Activated naive CD4-positive, alpha-beta T cell treated with anti-CD3 and anti-CD28 coated beads, Interleukin-2, amount 50 U/mL, for 72 hours (primary cell): ENCODE data around the gene SLC9A6. TPM values are rescaled to one million over a fixed set of nuclear protein-coding genes. Genes with fewer than 3 reads are reported as not detected.
A peak's percentile ranks its signal among the peaks of the same experiment; 100 is the strongest.

Experiments used
- ATAC-seq, 2 donors: fragments of 150-1000 bp; cut with Tn5 transposase; 2 replicates each; pipeline ENCODE4 v1.10.0; 2021; ENCODE audit warnings: mild to moderate bottlenecking in 2 of 2, moderate library complexity in 2 of 2
- DNase-seq, 2 donors: peaks; one replicate each; pipeline ENCODE4 v3.0.0; 2021 to 2022; ENCODE audit warnings: low spot score in 2 of 2
- H3K27ac Mint-ChIP-seq, 2 donors: one replicate each; pipeline ENCODE4 v1.8.0; 2022; ENCODE audit warnings: mild to moderate bottlenecking in 2 of 2, mixed read lengths in 2 of 2
- H3K36me3 Mint-ChIP-seq, 2 donors: one replicate each; pipeline ENCODE4 v1.8.0; 2022; ENCODE audit warnings: mixed read lengths in 2 of 2
- H3K9me3 Mint-ChIP-seq, 2 donors: one replicate each; pipeline ENCODE4 v1.8.0; 2022; ENCODE audit warnings: mixed read lengths in 2 of 2
- total RNA-seq, 2 donors: library from RNA; stranded (reverse); gene quantifications; one replicate each; pipeline ENCODE4 v1.2.3, GENCODE V29; 2022

SLC9A6 gene
- 10 to 100 TPM; 11.3 to 12.5 TPM for total RNA-seq

GRCh38 chrX:135985157-135985972 lies at the start of gene SLC9A6:
Gene SLC9A6, plus strand, starts transcription at chrX:135985435. Its CDS starts 224 bp downstream, at chrX:135985659.
- DNase-seq (peak; percentile 64 to 65), ATAC-seq (peak; percentile 89 to 97)
- peak within 1 kb of the TSS; percentile 83 to 88 for H3K27ac Mint-ChIP-seq
- H3K9me3 Mint-ChIP-seq: peaks cover 12 to 13% of the 10 kb centered on the region in 2 donors
- H3K36me3 Mint-ChIP-seq: peaks cover 5 to 24% of the 10 kb centered on the region in 2 donors

GRCh38 chrX:135944486-135944885 lies 40.7 kb upstream of the SLC9A6 start:
- Mint-ChIP-seq H3K9me3 (peaks cover 4 to 5% of the 10 kb centered on the region in 2 donors), H3K27ac (no peak overlapping the region), H3K36me3 (peaks cover 6 to 7% of the 10 kb centered on the region in 2 donors)
- DNase-seq (no peak), ATAC-seq (no peak)

GRCh38 chrX:135951291-135951690 lies 33.9 kb upstream of the SLC9A6 start:
- no peak for ATAC-seq

GRCh38 chrX:135973025-135973547 lies 12.1 kb upstream of the SLC9A6 start:
- DNase-seq (no peak), ATAC-seq (peak; percentile 7 to 56)
- Mint-ChIP-seq H3K9me3 (no peaks in the 10 kb centered on the region), H3K27ac (peak overlapping the region; percentile 92 to 97), H3K36me3 (peaks cover 6 to 10% of the 10 kb centered on the region in 2 donors)

More at GRCh38 chrX:135951291-135951690, 33.9 kb upstream of the SLC9A6 start:
- H3K9me3 Mint-ChIP-seq: no peaks in the 10 kb centered on the region
- no peak for DNase-seq
- H3K27ac Mint-ChIP-seq: peak overlapping the region; percentile 9 to 52
- no peaks in the 10 kb centered on the region for H3K36me3 Mint-ChIP-seq

GRCh38 chrX:135973548-135974278 lies 11.5 kb upstream of the SLC9A6 start, which contains the start of gene MMGT1:
Gene MMGT1, minus strand, starts transcription at chrX:135973988. Its CDS starts 313 bp downstream, at chrX:135973675.
- H3K27ac Mint-ChIP-seq: peak within 1 kb of the TSS; percentile 92 to 97
- peak; percentile 93 to 95 for ATAC-seq
- peak; percentile 69 to 77 for DNase-seq
- no peaks in the 10 kb centered on the region for H3K9me3 Mint-ChIP-seq
- peaks cover 6 to 10% of the 10 kb centered on the region in 2 donors for H3K36me3 Mint-ChIP-seq

- DNase-seq: peak in 1 of 2 donors; percentile 28
- peaks cover 6 to 10% of the 10 kb centered on the region in 2 donors for H3K36me3 Mint-ChIP-seq
- H3K27ac Mint-ChIP-seq: peak overlapping the region in 1 of 2 donors; percentile 26
- peak; percentile 24 to 47 for ATAC-seq
- no peaks in the 10 kb centered on the region for H3K9me3 Mint-ChIP-seq
Observed at GRCh38 chrX:135974279-135974856, 10.9 kb upstream of the SLC9A6 start.

- no peaks in the 10 kb centered on the region for H3K9me3 Mint-ChIP-seq
- no peak overlapping the region for H3K27ac Mint-ChIP-seq
- peaks cover 6 to 10% of the 10 kb centered on the region in 2 donors for H3K36me3 Mint-ChIP-seq
- ATAC-seq (no peak), DNase-seq (no peak)
Observed at GRCh38 chrX:135975421-135975820, 9.8 kb upstream of the SLC9A6 start.

- peaks cover 6 to 8% of the 10 kb centered on the region in 2 donors for H3K9me3 Mint-ChIP-seq
- ATAC-seq (no peak), DNase-seq (no peak)
- peaks cover 6 to 17% of the 10 kb centered on the region in 2 donors for H3K36me3 Mint-ChIP-seq
- no peak overlapping the region for H3K27ac Mint-ChIP-seq
Observed at GRCh38 chrX:135977611-135978010, 7.6 kb upstream of the SLC9A6 start.

- Mint-ChIP-seq H3K9me3 (peaks cover 12 to 13% of the 10 kb centered on the region in 2 donors), H3K27ac (peak overlapping the region in 1 of 2 donors; percentile 49), H3K36me3 (peaks cover 0 to 24% of the 10 kb centered on the region in 2 donors)
- ATAC-seq: no peak
- no peak for DNase-seq
Observed at GRCh38 chrX:135981010-135981409, 4.2 kb upstream of the SLC9A6 start.

- DNase-seq (no peak), ATAC-seq (no peak)
- Mint-ChIP-seq H3K27ac (peak overlapping the region in 1 of 2 donors; percentile 49), H3K9me3 (peaks cover 12 to 13% of the 10 kb centered on the region in 2 donors), H3K36me3 (peaks cover 0 to 24% of the 10 kb centered on the region in 2 donors)
Observed at GRCh38 chrX:135981668-135982067, 3.6 kb upstream of the SLC9A6 start.

- H3K27ac Mint-ChIP-seq: peak overlapping the region; percentile 87 to 88
- DNase-seq (no peak), ATAC-seq (no peak)
- H3K36me3 Mint-ChIP-seq: peaks cover 0 to 24% of the 10 kb centered on the region in 2 donors
- H3K9me3 Mint-ChIP-seq: peaks cover 12 to 13% of the 10 kb centered on the region in 2 donors
Observed at GRCh38 chrX:135982860-135983259, 2.4 kb upstream of the SLC9A6 start.

- peaks cover 12 to 13% of the 10 kb centered on the region in 2 donors for H3K9me3 Mint-ChIP-seq
- H3K27ac Mint-ChIP-seq: peak overlapping the region; percentile 22 to 88
- DNase-seq: no peak
- no peak for ATAC-seq
- peaks cover 0 to 24% of the 10 kb centered on the region in 2 donors for H3K36me3 Mint-ChIP-seq
Observed at GRCh38 chrX:135984256-135984655, 979 bp upstream of the SLC9A6 start.

GRCh38 chrX:135984791-135985156 lies 461 bp upstream of the SLC9A6 start:
- Mint-ChIP-seq H3K9me3 (peaks cover 12 to 13% of the 10 kb centered on the region in 2 donors), H3K27ac (peak overlapping the region; percentile 83 to 88)

GRCh38 chrX:135985973-135986310 lies 707 bp downstream of the SLC9A6 start:
- H3K9me3 Mint-ChIP-seq: peaks cover 10 to 11% of the 10 kb centered on the region in 2 donors
- DNase-seq (no peak), ATAC-seq (no peak)
- H3K36me3 Mint-ChIP-seq: peaks cover 5 to 22% of the 10 kb centered on the region in 2 donors
- H3K27ac Mint-ChIP-seq: peak overlapping the region; percentile 72 to 88

More at GRCh38 chrX:135984791-135985156, 461 bp upstream of the SLC9A6 start:
- ATAC-seq: peak in 1 of 2 donors; percentile 34
- DNase-seq: no peak
- peaks cover 5 to 24% of the 10 kb centered on the region in 2 donors for H3K36me3 Mint-ChIP-seq

GRCh38 chrX:135988245-135988644 lies 3.0 kb downstream of the SLC9A6 start:
- peaks cover 5 to 13% of the 10 kb centered on the region in 2 donors for H3K36me3 Mint-ChIP-seq
- ATAC-seq: no peak
- peak overlapping the region in 1 of 2 donors; percentile 44 for H3K27ac Mint-ChIP-seq
- no peaks in the 10 kb centered on the region for H3K9me3 Mint-ChIP-seq
- DNase-seq: no peak

GRCh38 chrX:136015016-136015415 lies 29.8 kb downstream of the SLC9A6 start:
- Mint-ChIP-seq H3K36me3 (peaks cover 0 to 3% of the 10 kb centered on the region in 2 donors), H3K27ac (no peak overlapping the region), H3K9me3 (no peaks in the 10 kb centered on the region)
- ATAC-seq (no peak), DNase-seq (no peak)
